Activated CD8-positive, alpha-beta T cell treated with anti-CD3 and anti-CD28 coated beads for 36 hours (primary cell): ENCODE results near the gene BMP8B. TPM values are rescaled to one million over a fixed set of nuclear protein-coding genes. Genes with fewer than 3 reads are reported as not detected.

Experiments used
- ATAC-seq: fragments of 200-7000 bp; cut with Tn5 transposase; one replicate; pipeline ENCODE4 v1.10.0; 2021; ENCODE audit warnings: mild to moderate bottlenecking, moderate library complexity
- CTCF ChIA-PET: fragments of 350-600 bp; sonication (Branson Sonifier 250); formaldehyde crosslinking; loops from one replicate; lab custom pipeline; 2021; ENCODE audit warnings: antibody characterized with exemption; lab: Charles Lee
- POLR2A ChIA-PET: fragments of 350-600 bp; sonication (Branson Sonifier 250); formaldehyde crosslinking; loops from one replicate; lab custom pipeline; 2021; ENCODE audit warnings: antibody characterized with exemption; lab: Charles Lee
- DNase-seq: peaks from one replicate; pipeline ENCODE4 v3.0.0-alpha.2; 2020
- H3K27ac Mint-ChIP-seq: one replicate; pipeline ENCODE4 v1.8.0; 2021; ENCODE audit warnings: mild to moderate bottlenecking, mixed read lengths
- H3K27me3 Mint-ChIP-seq: one replicate; pipeline ENCODE4 v1.8.0; 2021; ENCODE audit warnings: mixed read lengths
- H3K36me3 Mint-ChIP-seq: one replicate; pipeline ENCODE4 v1.8.0; 2021; ENCODE audit warnings: low read depth, mixed read lengths
- H3K4me1 Mint-ChIP-seq: one replicate; pipeline ENCODE4 v1.8.0; 2021; ENCODE audit warnings: low read depth, mixed read lengths
- H3K4me3 Mint-ChIP-seq: one replicate; pipeline ENCODE4 v1.8.0; 2021; ENCODE audit warnings: mild to moderate bottlenecking, moderate library complexity, mixed read lengths
- H3K9me3 Mint-ChIP-seq: one replicate; pipeline ENCODE4 v1.8.0; 2021; ENCODE audit warnings: mixed read lengths
- intact Hi-C: fragments of 100-400 bp; cut with micrococcal nuclease; formaldehyde crosslinking; loops from one replicate; pipeline ENCODE4 v1.10.0; 2022
- total RNA-seq, 2 experiments: library from RNA; stranded (reverse); gene quantifications; one replicate each; pipeline ENCODE4 v1.2.3, GENCODE V29; 2021
- TF ChIP-seq, protein P1 (sequence below): fragments of 200-600 bp; IDR thresholded peaks from one replicate; pipeline ENCODE4 v1.8.0; 2022; ENCODE audit warnings: antibody characterized with exemption, mild to moderate bottlenecking

Gene BMP8B
- total RNA-seq, 2 experiments from 2014 or later, result 0.36 to 0.51 TPM

DNA sequence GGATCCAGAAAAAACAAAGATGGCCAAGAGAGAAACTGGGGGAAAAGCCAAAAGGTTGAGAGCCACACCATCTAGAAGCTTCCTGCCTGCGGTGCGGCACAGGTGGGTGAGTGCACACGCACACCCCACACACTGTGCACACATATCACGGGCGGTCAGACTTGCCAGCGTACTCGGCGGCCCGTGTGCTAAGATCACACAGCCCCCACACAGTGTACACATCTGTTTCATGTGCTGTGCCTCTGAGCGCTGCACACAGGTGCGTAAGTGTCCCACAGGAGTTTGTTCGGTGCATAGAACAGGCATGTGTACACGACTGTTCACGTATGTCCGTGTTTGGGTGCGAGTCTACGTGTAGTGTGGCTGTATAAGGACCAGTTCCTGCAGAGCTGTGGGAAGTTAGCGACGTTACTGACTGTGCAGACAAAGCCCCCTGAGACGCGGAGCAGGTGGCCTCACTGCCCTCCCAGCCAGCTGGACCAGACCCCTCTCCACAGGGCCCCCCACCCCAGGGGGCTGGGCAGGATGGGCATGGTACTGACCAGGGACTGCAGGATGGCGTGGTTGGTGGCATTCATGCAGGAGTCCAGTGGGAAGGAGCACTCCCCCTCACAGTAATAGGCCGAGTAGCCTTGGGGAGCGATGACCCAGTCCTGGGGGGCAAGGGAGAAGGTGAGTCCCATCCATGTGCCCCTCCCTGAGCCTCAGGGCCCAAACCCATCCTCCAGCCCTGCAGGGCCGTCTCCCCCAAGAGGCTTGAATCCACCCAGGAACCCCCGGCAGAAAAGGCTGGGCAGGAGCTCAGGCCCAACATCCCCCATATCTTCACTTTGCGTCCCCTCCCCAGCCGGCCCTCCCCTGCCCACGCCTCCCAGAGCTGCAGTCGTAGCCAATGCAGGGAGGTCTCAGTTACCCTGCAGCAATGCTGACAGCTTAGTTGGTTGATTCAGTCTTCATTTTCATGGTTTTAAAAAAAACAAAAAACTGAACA, 25.8 kb downstream of the BMP8B start:
- CTCF ChIA-PET, result no interaction called here
- Mint-ChIP-seq H3K4me3 (no peak overlapping the region), H3K4me1 (no peaks in the 10 kb centered on the region), H3K27me3 (no peaks in the 10 kb centered on the region), H3K36me3 (peaks cover 8% of the 10 kb centered on the region), H3K9me3 (no peaks in the 10 kb centered on the region), H3K27ac (no peak overlapping the region)
- ATAC-seq (no peak), DNase-seq (no peak)
- intact Hi-C loops, result no loop called here
- POLR2A ChIA-PET, result no interaction called here
- TF ChIP-seq, protein P1, sequence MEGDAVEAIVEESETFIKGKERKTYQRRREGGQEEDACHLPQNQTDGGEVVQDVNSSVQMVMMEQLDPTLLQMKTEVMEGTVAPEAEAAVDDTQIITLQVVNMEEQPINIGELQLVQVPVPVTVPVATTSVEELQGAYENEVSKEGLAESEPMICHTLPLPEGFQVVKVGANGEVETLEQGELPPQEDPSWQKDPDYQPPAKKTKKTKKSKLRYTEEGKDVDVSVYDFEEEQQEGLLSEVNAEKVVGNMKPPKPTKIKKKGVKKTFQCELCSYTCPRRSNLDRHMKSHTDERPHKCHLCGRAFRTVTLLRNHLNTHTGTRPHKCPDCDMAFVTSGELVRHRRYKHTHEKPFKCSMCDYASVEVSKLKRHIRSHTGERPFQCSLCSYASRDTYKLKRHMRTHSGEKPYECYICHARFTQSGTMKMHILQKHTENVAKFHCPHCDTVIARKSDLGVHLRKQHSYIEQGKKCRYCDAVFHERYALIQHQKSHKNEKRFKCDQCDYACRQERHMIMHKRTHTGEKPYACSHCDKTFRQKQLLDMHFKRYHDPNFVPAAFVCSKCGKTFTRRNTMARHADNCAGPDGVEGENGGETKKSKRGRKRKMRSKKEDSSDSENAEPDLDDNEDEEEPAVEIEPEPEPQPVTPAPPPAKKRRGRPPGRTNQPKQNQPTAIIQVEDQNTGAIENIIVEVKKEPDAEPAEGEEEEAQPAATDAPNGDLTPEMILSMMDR, result no peak

- ChIA-PET CTCF (no interaction called here), POLR2A (no interaction called here)
- H3K27me3 Mint-ChIP-seq, result no peaks in the 10 kb centered on the region
- H3K4me3 Mint-ChIP-seq, result no peak overlapping the region
- H3K9me3 Mint-ChIP-seq, result no peaks in the 10 kb centered on the region
- no peak for DNase-seq
- intact Hi-C loops, result no loop called here
- ATAC-seq, result no peak
- H3K4me1 Mint-ChIP-seq, result no peaks in the 10 kb centered on the region
- TF ChIP-seq, protein P1, result no peak
- peaks cover 14% of the 10 kb centered on the region for H3K36me3 Mint-ChIP-seq
- no peak overlapping the region for H3K27ac Mint-ChIP-seq
Measured at GRCh38 chr1:39761557-39762260, 27.0 kb downstream of the BMP8B start.

GRCh38 chr1:39761016-39761415, 27.6 kb downstream of the BMP8B start:
- POLR2A ChIA-PET, result no interaction called here
- Mint-ChIP-seq H3K27me3 (no peaks in the 10 kb centered on the region), H3K9me3 (no peaks in the 10 kb centered on the region), H3K27ac (no peak overlapping the region), H3K4me1 (no peaks in the 10 kb centered on the region), H3K4me3 (no peak overlapping the region), H3K36me3 (peaks cover 18% of the 10 kb centered on the region)
- no peak for ATAC-seq
- intact Hi-C loops, result no loop called here
- DNase-seq, result no peak
- CTCF ChIA-PET, result no interaction called here
- TF ChIP-seq, protein P1, result no peak

GRCh38 chr1:39760074-39761008, 28.3 kb downstream of the BMP8B start:
- no peak for DNase-seq
- ATAC-seq, result no peak
- Mint-ChIP-seq H3K36me3 (peaks cover 18% of the 10 kb centered on the region), H3K27me3 (no peaks in the 10 kb centered on the region), H3K27ac (no peak overlapping the region), H3K9me3 (no peaks in the 10 kb centered on the region), H3K4me1 (no peaks in the 10 kb centered on the region), H3K4me3 (no peak overlapping the region)
- ChIA-PET POLR2A (no interaction called here), CTCF (no interaction called here)
- intact Hi-C loops, result no loop called here
- TF ChIP-seq, protein P1, result no peak
